ENCODE results near the gene CALHM4.

Gene CALHM4

GRCh38 chr6:116605935-116606334 is 52.4 kb downstream of the CALHM4 start:
- H3K4me3 ChIP-seq (ENCODE audit: control insufficient read depth, low read depth, low read length) = no peak overlapping the region
- TF ChIP-seq CTCF (IDR thresholded peaks at IDR 0.05; ENCODE audit: control insufficient read depth, insufficient read depth, low read depth, low read length, missing control alignments) = no peak
- no peak for DNase-seq (ENCODE audit: low read depth)

Measured in AG09309 (cell line).